IPS-18c (cell line): ENCODE results near the gene DCAF6.

Experiments used
- H3K4me3 ChIP-seq: 2 replicates; pipeline ENCODE4 v1.7.0; 2013; ENCODE audit warnings: low read depth, mild to moderate bottlenecking, low read length, moderate library complexity; ENCODE audit not compliant: insufficient read depth
- H3K9me3 ChIP-seq: one replicate; pipeline ENCODE4 v1.6.1; 2013; ENCODE audit warnings: mild to moderate bottlenecking, low read length, moderate library complexity; ENCODE audit not compliant: control insufficient read depth, insufficient read depth

Gene DCAF6

DNA sequence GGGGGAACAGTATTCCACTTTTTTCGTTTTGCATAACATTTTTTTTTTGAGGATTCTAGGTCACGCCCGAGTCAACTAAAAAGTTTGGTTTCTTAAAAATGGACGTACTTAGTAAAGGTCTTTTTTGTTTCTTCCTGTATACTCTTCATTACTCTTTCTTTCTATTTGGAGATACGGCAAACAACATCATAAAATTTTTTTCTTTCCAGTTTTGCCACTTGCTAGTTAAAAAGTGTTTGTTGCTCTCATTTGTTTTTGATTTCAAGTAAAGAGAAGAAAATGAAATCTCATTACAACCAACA, 1.2 kb downstream of the DCAF6 start:
- H3K4me3 ChIP-seq = peak overlapping the region; percentile 91
- H3K9me3 ChIP-seq = no peaks in the 10 kb centered on the region

DNA sequence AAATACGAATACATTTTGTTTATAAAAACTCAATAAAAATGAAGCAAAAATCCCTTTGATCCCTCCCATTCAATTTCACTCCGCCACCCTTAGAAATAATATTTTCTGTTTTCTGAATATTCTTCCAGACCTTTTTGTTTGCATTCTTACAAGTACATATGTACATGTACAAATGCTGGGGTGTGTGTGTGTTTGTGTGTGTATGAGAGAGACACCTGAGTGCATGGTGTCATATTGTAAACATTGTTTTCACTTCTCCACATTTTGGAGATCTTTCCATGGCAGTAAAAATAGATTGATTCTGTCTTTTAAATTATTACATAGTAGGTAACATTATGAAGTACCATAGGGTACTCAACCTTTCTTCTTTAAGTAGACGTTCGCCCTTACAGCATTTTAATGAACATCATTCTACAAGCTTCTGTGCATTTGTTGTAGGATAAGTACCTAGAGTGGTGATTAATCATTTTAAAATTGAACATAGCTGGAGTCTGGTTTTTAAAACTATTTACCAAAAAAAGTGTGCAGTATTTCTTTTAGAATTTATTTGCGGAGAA, 1.7 kb downstream of the DCAF6 start:
- peak overlapping the region; percentile 91; the same call in 1 of the 2 replicates for H3K4me3 ChIP-seq
- H3K9me3 ChIP-seq = no peaks in the 10 kb centered on the region

DNA sequence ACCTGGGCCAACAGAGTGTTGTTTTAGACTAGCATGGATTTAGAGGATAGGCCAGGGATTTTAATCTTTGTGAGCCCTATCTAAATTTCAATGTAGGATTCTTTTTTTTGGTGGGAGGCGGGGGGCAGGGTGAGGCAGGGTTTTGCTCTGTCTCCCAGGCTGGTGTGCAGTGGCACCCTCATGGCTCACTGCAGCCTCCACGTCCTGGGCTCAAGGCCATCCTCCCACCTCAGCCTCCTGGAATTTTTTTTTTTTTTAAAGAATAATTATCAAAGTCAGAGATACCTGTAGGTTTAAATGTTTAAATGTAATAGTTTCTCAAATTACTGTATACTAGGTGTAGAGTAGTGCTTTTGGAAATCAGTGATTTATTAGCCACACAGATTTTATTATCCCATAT, 3.8 kb downstream of the DCAF6 start:
- Histone ChIP-seq H3K4me3 (no peak overlapping the region), H3K9me3 (no peaks in the 10 kb centered on the region)

DNA sequence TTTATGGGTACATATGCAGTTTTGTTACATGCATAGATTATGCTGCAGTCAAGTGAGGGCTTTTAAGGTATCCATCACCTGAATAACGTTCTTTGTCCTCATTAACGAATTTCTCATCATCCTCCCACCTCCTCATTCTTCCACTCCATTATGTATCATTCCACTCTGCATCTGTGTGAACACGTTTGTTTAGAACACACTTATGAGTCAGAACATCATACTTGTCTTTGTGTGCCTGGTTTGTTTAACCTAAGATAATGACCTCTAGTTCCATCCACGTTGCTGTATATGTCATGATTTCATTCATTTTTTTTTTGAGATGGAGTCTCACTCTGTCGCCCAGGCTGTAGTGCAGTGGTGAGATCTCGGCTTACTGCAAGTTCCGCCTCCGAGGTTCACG, 7.1 kb downstream of the DCAF6 start:
- H3K9me3 ChIP-seq = no peaks in the 10 kb centered on the region
- H3K4me3 ChIP-seq = no peak overlapping the region

DNA sequence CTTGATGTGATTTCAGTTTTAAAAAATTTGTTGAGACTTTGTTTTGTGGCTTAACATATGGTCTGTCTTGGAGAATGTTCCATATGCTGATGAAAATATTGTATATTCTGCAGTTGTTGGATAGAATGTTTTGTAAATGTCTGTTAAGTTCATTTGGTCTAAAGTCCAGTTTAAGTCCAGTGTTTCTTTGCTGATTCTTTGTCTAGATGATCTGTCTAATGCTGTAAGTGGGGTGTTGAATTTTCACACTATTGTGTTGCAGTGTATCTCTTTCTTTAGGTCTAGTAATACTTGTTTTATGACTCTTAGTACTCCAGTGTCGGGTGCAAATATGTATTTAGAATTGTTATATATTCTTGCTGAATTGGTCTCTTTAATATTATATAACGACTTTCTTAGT, 11.2 kb downstream of the DCAF6 start:
- H3K9me3 ChIP-seq = no peaks in the 10 kb centered on the region
- H3K4me3 ChIP-seq = no peak overlapping the region

DNA sequence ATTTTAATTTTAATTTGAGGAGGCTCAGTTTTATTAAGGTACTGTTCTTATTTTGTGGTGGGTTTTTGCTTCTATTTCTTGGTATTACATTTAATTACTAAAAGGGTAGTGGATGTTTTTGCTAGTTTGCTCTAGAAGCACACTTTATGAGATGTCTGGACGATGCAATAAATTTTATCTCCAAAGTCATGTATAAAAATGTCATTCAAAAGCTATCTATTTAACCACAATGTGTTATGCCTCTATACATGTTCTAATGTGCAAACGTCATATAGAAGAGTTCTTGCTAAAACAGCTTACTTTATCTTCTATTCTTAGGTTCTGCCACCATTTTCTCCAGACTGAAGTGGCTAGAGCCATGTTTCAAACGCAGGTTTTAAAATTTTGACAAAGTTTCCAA, 13.3 kb downstream of the DCAF6 start:
- Histone ChIP-seq H3K4me3 (no peak overlapping the region), H3K9me3 (no peaks in the 10 kb centered on the region)

DNA sequence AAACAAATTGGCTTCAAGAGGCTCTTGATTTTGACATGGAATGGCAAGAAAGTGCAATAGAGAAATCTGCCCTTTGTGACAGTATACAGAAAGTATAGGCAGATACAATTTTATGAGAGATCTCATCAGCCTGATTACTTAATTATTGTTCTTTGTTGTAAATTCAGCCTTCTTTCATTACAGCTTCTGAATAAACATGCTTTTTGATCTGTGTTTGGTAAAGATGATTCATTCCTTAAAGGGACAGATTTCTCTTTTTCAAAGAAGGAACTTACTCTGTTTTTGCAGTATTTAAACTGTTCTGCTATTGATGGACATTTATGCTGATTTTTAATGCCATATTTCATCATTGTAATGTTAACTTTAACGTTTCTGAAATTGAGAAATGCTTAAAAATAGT, 14.1 kb downstream of the DCAF6 start:
- Histone ChIP-seq H3K4me3 (no peak overlapping the region), H3K9me3 (no peaks in the 10 kb centered on the region)

DNA sequence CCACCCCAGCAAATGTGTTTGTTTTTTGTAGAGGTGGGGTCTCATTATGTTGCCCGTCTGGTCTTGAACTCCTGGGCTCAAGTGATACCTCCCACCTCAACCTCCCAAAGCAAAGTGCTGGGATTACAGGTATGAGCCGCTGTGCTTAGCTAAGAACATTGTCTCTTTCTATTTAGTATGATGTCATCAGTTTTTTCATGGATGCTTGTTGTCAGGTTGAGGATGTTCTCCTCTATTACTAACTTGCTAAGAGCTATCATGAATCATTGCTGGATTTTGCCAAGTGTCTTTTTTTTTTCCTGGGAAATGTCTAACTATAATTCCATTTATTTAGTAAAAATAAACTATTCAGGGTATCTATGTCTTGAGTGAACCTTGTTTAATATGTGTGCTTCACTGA, 19.4 kb downstream of the DCAF6 start:
- Histone ChIP-seq H3K9me3 (no peaks in the 10 kb centered on the region), H3K4me3 (no peak overlapping the region)

DNA sequence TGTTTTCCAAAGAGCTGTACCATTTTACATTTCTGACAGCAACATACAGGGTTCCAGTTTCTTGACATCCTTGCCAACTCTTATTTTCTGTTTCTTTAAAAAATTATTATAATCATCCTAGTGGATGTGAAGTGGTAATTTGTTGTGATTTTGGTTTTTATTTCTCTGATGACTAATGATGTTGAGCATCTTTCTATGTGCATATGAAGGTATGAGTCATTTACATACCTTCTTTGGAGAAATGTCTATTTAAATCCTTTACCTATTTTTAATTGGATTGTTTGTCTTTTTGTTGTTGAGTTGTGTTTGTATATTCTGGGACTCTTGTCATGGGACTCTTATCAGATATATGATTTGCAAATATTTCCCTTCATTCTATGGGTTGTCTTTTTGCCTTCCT, 21.2 kb downstream of the DCAF6 start:
- no peaks in the 10 kb centered on the region for H3K9me3 ChIP-seq
- no peak overlapping the region for H3K4me3 ChIP-seq

DNA sequence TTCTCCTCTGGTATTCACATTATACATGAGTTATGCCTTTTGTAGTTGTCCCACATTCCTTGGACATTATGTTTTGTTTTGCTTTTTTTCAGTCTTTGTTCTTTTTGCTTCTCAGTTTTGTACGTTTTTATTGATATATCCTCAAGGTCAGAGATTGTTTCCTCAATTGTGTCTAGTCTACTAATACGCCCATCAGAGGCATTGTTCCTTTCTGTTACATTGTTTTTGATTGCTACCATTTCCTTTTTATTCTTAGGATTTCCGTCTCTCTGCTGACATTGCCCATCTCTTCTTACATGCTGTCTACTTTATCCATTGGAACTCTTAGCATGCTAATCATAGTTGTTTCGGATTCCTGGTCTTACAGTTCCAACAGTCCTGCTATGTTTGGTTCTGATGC, 28.2 kb downstream of the DCAF6 start:
- Histone ChIP-seq H3K9me3 (no peaks in the 10 kb centered on the region), H3K4me3 (no peak overlapping the region)

DNA sequence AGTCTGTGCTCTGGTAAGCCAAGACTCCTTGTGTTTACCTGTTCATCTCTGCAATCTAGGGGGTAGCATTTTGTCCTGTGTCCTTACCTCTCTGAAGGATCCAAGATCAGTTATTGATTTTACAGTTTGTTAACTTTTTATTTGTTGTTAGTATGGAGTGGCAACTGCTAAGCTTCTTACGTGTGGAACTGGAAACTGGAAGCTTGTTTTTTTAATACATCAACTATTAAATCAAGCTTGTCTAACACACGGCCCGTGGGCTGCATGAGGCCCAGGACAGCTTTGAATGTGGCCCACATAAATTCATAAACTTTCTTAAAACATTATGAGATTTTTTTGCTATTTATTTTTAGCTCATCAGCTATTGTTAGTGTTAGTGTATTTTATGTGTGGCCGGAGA, 29.6 kb downstream of the DCAF6 start:
- Histone ChIP-seq H3K4me3 (no peak overlapping the region), H3K9me3 (no peaks in the 10 kb centered on the region)

DNA sequence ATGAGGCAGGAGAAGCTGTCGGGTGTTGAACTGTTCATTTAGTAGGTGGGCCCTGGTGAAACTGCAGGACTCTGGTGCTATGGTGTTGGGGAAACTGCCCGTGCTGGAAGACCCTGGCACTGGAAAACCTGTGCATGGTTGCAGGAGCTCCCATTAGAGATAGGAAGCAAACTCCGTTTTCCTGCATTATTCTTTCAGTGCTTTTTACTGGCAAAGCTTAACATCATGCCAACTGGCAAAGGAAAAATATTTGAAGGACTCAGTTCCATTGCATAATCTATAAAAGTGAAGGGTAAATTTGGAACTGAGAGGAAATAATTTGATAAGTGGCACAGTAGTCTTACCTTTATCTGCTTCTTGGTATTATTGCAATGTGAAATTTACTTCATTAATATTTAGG, 32.1 kb downstream of the DCAF6 start:
- Histone ChIP-seq H3K4me3 (no peak overlapping the region), H3K9me3 (no peaks in the 10 kb centered on the region)

DNA sequence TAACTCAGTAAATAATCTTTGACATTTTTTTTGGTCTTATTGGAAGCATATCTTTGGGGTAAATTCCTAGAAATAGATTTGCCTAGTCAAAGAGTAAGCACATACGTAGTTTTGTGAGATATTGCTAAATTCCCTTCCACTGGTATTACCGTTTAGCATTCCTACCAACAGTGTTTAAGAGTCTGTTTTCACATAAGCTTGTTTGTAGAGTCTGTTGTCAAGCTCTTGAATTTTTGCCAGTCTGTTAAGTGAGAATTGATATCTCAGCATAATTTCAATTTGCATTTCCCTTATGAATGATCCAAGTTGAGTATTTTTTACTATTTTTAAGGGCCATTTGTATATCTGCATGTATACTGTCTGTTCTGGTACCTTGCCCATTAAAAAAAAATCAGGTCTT, 37.3 kb downstream of the DCAF6 start:
- Histone ChIP-seq H3K9me3 (no peaks in the 10 kb centered on the region), H3K4me3 (no peak overlapping the region)

DNA sequence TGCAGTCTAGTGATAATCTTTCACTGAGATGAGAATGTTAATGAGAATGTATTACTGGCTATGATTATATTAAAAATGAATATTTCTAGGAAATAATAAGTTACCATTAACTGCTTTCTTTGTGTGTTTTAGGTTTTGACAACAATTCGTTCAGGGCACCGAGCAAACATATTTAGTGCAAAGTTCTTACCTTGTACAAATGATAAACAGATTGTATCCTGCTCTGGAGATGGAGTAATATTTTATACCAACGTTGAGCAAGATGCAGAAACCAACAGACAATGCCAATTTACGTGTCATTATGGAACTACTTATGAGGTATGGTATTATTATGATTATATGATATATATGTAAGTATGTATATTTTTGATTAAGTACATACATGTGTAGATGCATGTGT, 38.2 kb downstream of the DCAF6 start:
- Histone ChIP-seq H3K4me3 (no peak overlapping the region), H3K9me3 (no peaks in the 10 kb centered on the region)

DNA sequence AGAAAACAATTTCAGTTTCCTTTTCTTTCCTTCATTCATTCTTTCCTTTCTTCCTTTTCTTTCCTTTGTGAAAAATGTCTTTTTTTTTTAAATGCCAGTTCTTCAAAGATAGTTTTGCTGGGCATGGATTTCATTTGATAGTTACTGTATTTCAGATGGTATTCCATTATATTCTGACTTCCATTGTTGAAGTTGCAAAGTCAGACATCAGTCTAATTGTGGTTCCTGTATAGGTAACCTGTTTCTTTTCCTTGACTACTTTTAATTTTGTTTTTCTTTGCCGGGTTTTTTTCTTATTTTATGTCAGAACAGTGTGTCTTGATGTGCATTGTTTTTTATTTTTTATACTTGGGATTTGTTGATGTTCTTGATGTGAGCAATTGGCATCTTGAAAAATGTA, 40.8 kb downstream of the DCAF6 start:
- H3K9me3 ChIP-seq = no peaks in the 10 kb centered on the region
- H3K4me3 ChIP-seq = no peak overlapping the region

DNA sequence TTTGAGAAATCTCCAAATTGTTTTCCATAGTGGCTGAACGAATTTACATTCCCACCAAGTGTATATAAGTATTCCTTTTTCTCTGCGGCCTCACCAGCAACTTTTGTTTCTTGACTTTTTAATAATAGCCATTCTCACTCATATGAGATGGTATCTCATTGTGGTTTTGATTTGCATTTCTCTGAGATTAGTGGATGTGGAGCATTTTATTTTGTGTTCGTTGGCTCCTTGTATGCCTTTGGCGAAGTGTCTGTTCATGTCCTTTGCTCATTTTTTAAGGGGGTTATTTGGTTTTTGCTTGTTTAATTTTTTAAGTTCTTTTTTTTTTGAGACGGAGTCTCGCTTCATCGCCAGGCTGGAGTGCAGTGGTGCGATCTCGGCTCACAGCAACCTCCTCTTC, 45.5 kb downstream of the DCAF6 start:
- H3K4me3 ChIP-seq = no peak overlapping the region
- H3K9me3 ChIP-seq = no peaks in the 10 kb centered on the region

DNA sequence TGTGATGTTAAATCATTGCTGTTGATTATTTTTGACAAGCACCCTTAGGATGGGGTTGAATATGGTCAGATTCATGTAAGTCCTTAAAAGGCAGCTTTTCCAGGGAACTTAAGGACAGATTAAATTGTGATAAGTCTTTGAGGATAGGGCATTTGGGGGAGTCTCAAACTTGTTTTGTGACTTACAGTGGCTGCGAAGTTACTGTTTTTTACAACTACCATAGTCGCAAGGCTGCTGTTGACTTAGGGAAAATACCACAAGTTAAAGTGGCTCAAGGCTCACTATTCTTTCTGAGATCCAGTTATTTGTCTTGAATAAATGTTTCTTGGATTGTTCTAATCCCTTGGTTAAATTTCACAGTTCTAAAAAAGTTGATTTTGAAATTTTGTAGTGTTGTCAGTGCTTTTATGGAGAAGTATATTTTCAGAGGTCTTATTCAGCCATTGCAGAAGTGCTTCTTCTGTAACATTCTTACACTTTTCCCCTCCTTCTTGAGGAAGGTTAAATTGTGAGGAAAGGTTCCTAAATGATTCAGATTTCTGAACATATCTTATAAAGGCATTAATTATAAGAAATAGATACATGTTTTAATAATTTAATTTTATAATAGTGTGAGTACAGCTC, 47.4 kb downstream of the DCAF6 start:
- H3K9me3 ChIP-seq = no peaks in the 10 kb centered on the region
- H3K4me3 ChIP-seq = no peak overlapping the region

DNA sequence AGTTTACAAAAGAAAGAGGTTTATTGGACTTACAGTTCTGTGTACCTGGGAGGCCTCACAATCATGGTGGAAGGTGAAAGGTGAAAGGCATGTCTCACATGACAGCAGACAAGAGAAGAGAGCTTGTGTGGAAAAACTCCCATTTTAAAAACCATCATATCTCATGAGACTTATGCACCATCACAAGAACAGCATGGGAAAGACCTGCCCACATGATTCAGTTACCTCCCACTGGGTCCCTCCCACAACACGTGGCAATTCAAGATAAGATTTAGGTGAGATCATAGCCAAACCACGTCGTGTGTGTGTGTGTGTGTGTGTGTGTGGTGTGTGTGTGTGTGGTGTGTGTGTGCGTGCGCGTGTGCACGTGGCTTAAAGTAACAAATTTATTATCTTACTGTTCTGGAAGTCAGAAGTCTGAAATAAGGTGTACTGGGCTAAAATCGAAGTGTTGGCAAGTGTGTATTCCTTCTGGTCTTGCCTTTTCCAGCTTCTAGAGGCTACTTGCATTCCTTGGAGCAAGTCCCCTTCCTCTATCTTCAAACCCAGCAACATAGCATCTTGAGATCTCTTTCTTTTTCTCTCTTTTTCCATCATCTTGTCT, 48.5 kb downstream of the DCAF6 start:
- no peaks in the 10 kb centered on the region for H3K9me3 ChIP-seq
- H3K4me3 ChIP-seq = no peak overlapping the region

DNA sequence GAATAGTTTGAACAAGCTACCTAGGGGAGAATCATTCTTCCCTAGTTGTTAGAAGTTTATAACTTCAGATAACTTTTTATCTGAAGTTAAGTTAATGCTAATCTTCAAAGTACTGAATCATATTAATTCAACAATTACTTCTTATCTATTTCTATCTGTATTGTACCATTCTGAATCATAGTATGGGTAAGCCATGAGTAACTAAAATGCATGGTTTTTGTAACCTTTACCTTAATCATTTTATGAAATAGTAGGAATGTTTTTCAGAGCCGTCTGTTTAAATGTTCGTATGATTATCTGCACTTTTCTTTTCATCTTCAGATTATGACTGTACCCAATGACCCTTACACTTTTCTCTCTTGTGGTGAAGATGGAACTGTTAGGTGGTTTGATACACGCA, 50.7 kb downstream of the DCAF6 start:
- no peak overlapping the region for H3K4me3 ChIP-seq
- no peaks in the 10 kb centered on the region for H3K9me3 ChIP-seq
